ENCODE measurements around the gene ZNF526. TPM values are rescaled to one million over a fixed set of nuclear protein-coding genes. Genes with fewer than 3 reads are reported as not detected.

ZNF526 gene
- total RNA-seq, 1 donor from 2014 or later, result 5.9 TPM

GRCh38 chr19:42178791-42179674 lies 41.1 kb upstream of the ZNF526 start:
- Histone ChIP-seq H3K36me3 (no peaks in the 10 kb centered on the region), H3K27ac (replicated peaks) (no peak overlapping the region), H3K27me3 (ENCODE audit: low read depth) (peaks cover 91% of the 10 kb centered on the region), H3K4me3 (no peak overlapping the region), H3K4me1 (peaks cover 16% of the 10 kb centered on the region), H3K9me3 (replicated peaks) (no peaks in the 10 kb centered on the region)
- no peak for DNase-seq
- TF ChIP-seq, protein P1, sequence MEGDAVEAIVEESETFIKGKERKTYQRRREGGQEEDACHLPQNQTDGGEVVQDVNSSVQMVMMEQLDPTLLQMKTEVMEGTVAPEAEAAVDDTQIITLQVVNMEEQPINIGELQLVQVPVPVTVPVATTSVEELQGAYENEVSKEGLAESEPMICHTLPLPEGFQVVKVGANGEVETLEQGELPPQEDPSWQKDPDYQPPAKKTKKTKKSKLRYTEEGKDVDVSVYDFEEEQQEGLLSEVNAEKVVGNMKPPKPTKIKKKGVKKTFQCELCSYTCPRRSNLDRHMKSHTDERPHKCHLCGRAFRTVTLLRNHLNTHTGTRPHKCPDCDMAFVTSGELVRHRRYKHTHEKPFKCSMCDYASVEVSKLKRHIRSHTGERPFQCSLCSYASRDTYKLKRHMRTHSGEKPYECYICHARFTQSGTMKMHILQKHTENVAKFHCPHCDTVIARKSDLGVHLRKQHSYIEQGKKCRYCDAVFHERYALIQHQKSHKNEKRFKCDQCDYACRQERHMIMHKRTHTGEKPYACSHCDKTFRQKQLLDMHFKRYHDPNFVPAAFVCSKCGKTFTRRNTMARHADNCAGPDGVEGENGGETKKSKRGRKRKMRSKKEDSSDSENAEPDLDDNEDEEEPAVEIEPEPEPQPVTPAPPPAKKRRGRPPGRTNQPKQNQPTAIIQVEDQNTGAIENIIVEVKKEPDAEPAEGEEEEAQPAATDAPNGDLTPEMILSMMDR (IDR thresholded peaks at IDR 0.05; ENCODE audit: borderline replicate concordance), result no peak
- intact Hi-C loops (cut with micrococcal nuclease), result no loop called here

DNA sequence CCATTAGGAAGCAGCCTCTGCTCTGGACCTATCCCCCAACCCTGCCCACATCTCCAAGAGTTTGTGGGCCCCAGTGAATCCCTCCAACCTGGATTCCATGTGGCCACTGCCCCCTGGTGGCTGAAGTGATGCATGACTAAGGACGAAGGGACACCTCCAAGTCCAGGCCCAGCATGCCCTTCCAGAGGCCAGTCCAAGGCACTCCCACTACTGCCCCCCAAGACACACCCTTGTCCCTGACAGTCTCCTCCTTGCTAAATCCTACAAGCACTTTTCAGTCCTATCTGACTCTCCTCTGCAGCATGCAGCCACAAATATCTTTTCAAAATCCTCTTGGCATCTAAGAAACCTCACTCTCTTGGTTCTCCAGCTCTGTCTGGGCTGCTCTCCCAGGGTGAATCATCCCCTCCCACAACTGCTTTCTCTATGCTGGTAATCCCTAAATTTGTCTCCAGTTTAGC lies 35.7 kb upstream of the ZNF526 start:
- intact Hi-C loops (cut with micrococcal nuclease), result loop anchor here (10.0 kb wide), 1 partner anchor 50 kb away; the partner anchor contains the start of gene POU2F2
- Histone ChIP-seq H3K36me3 (no peaks in the 10 kb centered on the region), H3K9me3 (replicated peaks) (no peaks in the 10 kb centered on the region), H3K4me1 (no peaks in the 10 kb centered on the region), H3K27ac (replicated peaks) (no peak overlapping the region), H3K4me3 (no peak overlapping the region), H3K27me3 (ENCODE audit: low read depth) (peaks cover 42% of the 10 kb centered on the region)
- TF ChIP-seq, protein P1 (IDR thresholded peaks at IDR 0.05; ENCODE audit: borderline replicate concordance), result peak; percentile 89
- peak; percentile 70 for DNase-seq

- peaks cover 37% of the 10 kb centered on the region for H3K27me3 ChIP-seq (ENCODE audit: low read depth)
- intact Hi-C loops (cut with micrococcal nuclease), result loop anchor here (10.0 kb wide), 1 partner anchor 50 kb away; the partner anchor contains the start of gene POU2F2
- H3K4me1 ChIP-seq, result no peaks in the 10 kb centered on the region
- H3K36me3 ChIP-seq, result no peaks in the 10 kb centered on the region
- TF ChIP-seq, protein P1 (IDR thresholded peaks at IDR 0.05; ENCODE audit: borderline replicate concordance), result no peak
- no peak overlapping the region for H3K27ac ChIP-seq (replicated peaks)
- DNase-seq, result no peak
- H3K4me3 ChIP-seq, result no peak overlapping the region
- no peaks in the 10 kb centered on the region for H3K9me3 ChIP-seq (replicated peaks)
Observed at GRCh38 chr19:42185277-42185676, 34.8 kb upstream of the ZNF526 start.

- Histone ChIP-seq H3K4me3 (no peak overlapping the region), H3K9me3 (replicated peaks) (peaks cover 7% of the 10 kb centered on the region), H3K27me3 (ENCODE audit: low read depth) (peaks cover 18% of the 10 kb centered on the region), H3K4me1 (no peaks in the 10 kb centered on the region), H3K36me3 (no peaks in the 10 kb centered on the region), H3K27ac (replicated peaks) (no peak overlapping the region)
- no peak for DNase-seq
- intact Hi-C loops (cut with micrococcal nuclease), result loop anchor here (10.0 kb wide), 1 partner anchor 54 kb away; the partner anchor contains the start of gene POU2F2
- TF ChIP-seq, protein P1 (IDR thresholded peaks at IDR 0.05; ENCODE audit: borderline replicate concordance), result no peak
Observed at GRCh38 chr19:42188665-42189064, 31.4 kb upstream of the ZNF526 start.

GRCh38 chr19:42189133-42189532 lies 31.0 kb upstream of the ZNF526 start:
- Histone ChIP-seq H3K27me3 (ENCODE audit: low read depth) (peaks cover 18% of the 10 kb centered on the region), H3K4me1 (no peaks in the 10 kb centered on the region), H3K4me3 (no peak overlapping the region), H3K27ac (replicated peaks) (no peak overlapping the region), H3K9me3 (replicated peaks) (peaks cover 9% of the 10 kb centered on the region), H3K36me3 (no peaks in the 10 kb centered on the region)
- TF ChIP-seq, protein P1 (IDR thresholded peaks at IDR 0.05; ENCODE audit: borderline replicate concordance), result no peak
- no peak for DNase-seq
- intact Hi-C loops (cut with micrococcal nuclease), result loop anchor here (10.0 kb wide), 1 partner anchor 54 kb away; the partner anchor contains the start of gene POU2F2
